Hematopoietic multipotent progenitor cell treated with erythropoietin and hydrocortisone succinate and interleukin-3 and kit ligand, for 6 days (in vitro differentiated cells): Measurements from ENCODE around the gene NUDT15.
"Not testable (repeated sequence)": the region's sequence is repeated elsewhere in the genome, so short reads cannot be mapped to it uniquely, and the experiment has no call there.

Experiments used
- DNase-seq: peaks from one replicate; pipeline ENCODE4 v3.0.0-alpha.2; 2015

NUDT15 gene

DNA sequence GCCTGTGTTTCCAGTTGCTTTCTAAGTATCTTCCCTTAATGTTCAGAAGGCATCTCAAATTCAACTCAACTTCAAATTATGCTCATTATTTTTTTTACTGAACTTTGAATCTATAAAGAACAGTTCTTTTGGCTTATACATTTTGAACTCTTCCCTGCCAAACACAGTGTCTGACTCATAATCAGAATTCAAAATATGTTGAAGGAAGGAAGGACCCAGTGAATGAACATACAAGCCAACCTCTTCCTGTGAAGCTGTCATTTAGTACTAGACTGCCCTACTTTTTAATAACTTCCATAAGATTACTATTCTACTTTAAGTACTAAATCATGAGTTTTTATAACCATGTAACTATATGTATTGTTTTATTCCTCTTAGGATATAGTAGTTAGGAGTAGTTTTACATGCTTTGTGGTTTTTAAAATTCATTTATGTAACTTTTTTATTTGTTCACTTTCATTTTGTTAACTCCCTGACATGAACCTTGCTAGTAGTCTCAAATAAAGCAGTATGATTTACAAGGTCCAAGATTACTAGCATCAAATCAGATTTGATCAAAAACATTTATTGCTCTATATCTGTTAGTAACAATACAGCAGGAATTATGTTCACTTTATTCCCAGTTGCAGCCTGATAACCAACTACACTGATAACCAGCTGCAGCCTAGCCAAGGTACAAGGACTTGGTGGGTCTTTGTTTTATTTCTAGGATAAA is 6.4 kb downstream of the NUDT15 start:
- no peak for DNase-seq

DNA sequence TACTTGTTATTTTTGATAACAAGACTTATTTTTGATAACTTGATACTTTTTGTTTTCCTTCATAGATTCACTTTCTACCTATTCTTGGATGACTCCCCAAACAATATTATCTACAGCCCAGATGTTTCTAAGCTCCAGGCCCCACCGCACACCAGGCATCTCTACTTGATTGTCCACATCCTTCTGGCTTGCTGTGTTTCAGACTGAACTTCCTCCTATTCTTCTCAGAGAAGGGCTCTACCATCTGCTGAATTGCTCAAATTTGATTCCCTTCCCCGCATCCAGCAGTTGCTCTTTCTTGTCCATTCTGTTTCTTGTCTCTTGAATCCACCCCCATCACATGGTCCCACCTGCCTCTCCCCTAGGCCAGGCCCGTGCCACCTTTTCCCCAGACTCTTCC is 13.0 kb downstream of the NUDT15 start:
- no peak for DNase-seq

DNA sequence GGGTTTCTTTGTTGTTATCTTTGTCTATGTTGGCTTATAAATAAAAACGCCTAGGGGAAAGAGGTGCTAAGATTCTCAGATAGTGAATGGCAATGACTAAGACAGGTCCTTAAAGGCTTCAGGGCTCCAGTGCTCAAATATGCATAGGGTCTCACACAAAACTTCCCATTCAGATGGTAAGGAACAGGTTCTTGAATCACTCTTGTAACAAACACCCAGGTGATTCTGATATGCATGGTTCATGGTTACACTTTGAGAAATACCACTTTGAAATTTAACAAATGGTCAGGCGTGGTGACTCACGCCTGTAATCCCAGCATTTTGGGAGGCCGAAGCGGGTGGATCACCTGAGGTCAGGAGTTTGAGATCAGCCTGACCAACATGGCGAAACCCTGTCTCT is 17.1 kb downstream of the NUDT15 start:
- DNase-seq = no peak

DNA sequence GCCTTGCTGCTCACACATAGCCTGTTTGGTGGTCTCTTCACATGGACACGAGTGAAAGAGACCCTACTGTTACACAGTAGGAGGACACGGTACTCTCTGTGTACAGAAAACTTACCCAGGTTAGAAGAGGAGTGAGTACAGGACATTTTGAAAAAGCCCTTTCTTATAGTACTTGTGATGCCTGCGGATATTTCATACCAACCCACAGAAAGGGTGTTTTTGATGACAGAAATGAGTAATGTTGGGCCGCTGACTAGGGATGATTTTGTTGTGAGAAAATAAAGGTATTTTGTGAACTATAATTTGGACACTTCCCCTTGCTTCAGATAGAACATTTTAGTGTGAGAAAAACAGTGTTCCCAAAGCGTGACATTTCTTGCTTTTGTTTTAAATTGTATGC is 18.2 kb downstream of the NUDT15 start:
- no peak for DNase-seq

DNA sequence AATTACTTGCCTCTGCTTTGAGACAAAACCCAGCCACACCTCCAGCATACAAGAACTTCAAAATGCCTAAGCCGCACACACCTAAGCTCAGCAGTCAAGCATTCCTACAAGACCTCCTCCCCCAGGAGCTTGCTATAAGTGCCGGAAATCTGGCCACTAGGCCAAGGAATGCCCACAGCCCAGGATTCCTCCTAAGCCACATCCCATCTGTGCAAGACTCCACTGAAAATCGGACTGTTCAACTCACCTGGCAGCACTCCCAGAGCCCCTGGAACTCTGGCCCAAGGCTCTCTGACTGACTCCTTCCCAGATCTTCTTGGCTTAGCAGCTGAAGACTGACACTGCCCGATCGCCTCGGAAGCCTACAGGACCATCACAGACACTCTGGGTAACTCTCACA is 21.0 kb downstream of the NUDT15 start:
- not testable (repeated sequence) for DNase-seq

DNA sequence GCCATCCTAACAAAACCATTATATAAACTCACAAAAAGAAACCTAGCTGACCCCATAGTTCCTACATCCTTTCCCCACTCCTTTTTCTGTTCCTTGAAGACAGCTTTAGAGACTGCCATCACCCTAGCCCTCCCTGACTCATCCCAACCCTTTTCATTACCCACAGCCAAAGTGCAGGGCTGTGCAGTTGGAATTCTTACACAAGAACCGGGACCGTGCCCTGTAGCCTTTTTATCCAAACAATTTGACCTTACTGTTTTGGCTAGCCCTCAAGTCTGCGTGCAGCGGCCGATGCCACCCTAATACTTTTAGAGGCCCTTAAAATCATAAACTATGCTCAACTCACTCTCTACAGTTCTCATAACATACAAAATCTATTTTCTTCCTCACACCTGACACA is 22.4 kb downstream of the NUDT15 start:
- DNase-seq = not testable (repeated sequence)

DNA sequence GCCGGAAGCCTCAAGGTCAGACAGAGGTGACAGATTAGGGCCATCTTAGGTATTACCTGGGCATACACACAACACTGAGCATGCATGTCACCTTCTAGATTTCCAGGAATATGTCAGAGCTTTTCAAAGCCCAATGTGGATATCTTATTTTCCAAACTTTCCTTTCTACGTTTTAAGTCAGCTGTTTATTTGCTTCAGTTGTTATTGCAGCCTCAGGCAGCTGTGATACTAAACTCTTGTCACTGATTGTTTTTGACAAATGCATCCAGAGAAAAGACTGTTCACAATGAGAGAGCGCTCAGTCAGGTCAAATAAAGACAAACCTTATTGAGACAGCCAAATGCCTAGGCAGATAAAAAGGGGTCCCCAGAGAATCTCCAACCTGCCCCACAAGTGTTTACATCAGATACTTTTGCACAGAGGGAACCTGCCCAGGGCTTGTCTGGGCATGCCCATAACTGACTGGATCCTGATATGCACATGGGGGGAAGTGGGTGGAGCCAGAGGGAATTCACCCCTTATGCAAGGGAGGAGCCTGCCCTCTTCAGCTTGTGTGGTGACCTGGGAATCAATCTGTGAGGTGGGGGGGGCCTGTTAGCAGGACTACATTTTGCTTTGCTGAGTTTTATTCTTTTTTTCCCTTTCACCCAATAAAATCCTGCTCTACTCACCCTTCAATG is 28.9 kb downstream of the NUDT15 start:
- DNase-seq = peak; percentile 90

DNA sequence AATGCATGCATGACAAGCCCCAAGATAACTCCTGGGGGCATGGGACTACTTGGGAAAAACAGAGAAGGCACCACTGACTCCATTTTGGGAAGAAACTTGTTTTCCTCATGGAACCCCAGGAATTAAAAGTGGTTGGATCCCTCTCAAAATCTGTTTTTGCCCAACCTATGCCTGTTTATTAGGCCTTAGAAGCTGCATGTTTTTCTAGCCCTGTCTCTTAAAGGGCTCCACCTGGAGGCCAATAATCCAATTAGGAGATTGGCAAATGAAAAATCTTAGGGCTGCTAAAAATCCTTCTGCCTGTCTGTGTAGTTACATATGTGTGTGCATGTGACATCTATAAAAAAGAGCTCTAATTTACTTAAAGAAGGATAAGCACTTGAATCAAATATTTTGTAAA is 30.5 kb downstream of the NUDT15 start:
- DNase-seq = peak; percentile 46

DNA sequence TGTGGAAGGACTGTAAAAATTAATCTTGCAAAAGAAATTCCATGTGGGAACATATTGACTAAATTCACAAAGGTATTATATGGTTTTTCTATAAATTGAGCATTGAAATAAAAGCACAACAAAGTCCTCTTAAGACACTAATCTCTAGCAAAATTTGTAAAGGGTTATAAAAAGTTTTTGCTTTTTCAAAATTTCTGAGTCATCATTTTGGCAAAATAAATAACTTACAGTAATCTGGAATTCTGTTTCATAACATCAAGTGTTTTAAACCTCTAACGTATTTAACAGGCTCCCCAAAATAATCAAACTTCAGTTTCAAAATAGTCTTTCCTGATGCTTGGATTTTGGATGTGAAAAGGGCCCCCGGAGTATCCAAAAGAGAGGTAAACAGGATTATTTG is 31.4 kb downstream of the NUDT15 start:
- DNase-seq = no peak

DNA sequence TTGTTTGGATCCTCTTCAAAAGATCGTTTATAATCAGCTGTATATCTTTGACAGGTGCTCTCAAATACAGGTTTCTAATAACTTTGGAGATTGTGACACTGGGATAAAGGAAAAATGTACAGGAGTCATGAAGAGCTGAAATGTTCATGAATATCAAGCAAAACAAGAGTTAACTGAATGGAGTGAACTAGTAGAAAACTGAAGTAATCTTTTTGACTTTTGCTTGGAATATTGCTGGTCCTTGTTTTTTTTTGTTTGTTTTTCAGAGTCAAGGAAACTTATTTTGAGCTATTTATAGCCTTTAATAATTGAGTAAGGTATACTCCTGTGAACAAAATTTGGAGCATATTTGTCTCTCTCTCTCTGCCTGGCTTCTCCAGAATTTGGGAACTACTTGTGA is 32.0 kb downstream of the NUDT15 start:
- no peak for DNase-seq

DNA sequence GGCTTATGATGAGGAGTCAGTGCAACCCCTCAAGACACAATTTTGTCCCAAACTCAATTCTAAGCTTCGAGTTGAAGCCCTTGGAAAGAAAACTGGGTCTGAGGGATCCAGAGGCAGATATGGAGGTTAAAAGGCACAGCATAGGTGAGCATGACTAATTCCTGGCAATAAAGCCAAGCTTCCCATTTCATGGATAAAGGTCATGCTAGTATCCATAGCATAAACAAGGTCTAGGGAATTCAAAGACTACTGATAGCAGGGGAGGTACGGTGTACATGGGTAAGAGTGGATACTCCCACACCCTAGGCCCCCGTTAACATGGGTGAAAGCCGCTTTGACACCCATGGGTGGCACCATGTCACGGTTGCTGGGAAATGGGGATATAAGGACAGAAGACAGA is 33.4 kb downstream of the NUDT15 start:
- no peak for DNase-seq

DNA sequence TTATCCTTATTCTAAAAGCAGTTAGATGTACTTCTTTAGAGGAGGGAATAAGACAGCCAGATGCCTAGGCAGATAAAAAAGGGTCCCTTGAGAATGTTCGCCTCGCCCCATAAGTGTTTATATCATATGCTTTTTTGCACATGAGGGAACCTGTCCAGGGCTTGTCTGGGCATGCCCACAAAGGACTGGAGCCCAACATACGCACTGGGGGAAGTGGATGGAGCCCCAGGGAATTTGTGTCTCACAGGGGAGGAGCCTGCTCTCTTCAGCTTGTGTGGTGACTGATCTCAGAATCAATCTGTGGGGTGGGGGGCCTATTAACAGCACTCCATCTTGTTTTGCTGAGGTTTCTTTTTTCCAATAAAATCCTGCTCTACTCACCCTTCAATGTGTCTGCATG is 34.8 kb downstream of the NUDT15 start:
- DNase-seq = no peak

DNA sequence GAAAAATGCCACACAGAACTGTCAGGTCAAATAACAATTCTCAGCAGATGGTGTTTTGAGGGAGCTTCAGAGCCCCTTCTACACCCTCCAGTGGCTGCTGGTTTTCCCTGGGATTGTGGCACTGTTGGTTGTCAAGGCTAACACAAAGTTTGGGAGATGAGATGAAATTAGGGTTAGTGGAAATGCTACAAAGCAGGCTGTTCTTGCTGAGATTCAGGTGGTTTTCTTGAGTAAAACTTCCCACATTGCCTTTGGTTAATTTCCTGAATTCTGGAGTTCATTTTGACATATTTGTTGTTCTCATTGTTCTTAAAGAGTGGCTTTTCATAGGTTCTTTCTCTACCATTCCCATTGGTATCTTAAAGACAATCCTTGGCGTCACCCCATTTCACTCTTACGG is 35.3 kb downstream of the NUDT15 start:
- DNase-seq = no peak

DNA sequence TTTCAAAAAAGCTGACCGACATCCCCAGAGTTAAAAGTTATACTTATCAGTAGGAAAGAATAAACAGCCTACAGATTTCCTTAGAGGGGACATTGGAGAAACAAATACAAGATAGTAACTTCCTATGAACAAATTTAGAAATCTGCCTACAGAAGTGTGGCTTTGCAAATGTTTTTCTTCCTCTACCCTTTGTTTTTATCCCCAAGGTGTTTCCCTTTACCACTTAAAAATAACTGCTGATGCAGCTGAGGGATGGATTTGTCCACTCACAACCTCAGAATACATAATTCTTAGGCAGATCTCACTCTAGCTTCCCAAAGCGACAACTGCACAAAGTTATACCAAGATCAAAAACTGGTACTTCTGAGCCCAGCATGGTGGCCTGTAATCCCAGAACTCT is 36.5 kb downstream of the NUDT15 start:
- DNase-seq = no peak

DNA sequence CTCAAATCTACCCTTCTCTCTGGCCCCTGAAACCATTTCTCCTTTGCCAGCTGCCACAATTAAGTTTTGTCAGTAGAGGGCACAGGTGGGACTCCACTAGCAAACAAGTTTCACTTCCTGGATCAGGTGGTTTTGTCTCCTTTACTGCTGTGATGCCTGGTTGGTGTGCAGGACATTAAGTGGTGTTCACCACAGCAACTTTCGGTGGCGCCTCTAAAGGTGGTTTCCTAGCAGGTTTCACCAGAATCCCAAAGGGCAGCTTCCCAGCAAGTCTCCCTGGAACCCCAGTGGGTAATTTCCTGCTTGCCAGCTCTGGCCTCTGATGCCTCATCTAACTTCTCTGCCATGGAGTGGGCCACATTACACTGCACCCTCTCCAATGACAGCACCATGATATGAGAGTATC is 40.7 kb downstream of the NUDT15 start:
- DNase-seq = peak; percentile 64

DNA sequence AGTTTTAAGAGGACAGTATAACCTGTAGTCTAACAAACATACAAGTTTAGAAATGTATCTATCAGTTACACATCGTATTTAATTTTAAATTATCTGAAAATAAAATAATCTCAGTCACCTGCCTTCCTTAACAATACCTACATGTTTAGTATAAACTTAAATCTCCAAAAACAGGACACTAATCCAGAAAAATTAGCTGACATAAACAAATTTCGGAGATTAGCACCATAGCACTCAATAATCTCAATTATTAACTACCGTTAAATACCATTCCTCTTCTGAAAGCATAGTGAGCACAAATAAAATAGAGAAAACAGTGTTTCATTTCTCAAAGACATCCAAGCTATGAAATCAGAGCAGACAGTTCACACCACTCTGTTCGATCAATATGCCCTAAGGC is 44.2 kb downstream of the NUDT15 start:
- DNase-seq = no peak

DNA sequence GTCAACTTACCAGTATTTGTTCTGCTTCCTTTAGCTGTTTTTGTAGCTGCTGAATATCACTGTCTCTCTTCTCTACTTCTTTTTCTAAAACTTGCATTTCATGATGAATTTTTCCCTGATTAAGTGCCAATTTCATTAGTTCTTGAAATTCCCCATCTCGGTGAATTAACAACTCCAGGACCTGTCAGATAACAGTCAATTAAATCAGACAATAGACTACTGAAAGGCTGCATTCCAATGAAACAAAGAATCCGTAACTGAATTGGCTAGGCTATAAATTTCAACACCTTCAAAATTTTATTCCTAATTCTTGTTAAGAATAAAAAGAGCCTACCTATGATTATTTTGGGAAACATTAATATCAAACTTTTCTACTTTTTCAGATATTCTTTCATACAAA is 48.7 kb downstream of the NUDT15 start:
- no peak for DNase-seq

DNA sequence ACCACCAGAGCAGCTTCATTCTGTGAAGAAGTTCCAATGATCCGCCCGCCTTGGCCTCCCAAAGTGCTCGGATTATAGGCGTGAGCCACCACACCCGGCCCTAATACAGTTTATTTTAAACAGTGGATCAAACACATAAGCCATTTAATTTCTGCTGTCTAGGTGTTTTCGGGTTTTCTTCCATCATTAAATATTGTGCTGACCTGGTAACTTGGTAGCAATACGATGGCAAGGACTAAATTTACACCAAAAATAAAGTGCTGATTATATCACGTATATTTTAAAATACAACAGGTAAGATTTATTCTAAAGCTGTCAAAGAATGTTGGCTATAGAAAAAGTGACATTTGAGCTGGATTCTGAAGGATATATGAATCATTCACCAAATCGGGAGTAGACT is 56.1 kb downstream of the NUDT15 start:
- DNase-seq = peak; percentile 11

DNA sequence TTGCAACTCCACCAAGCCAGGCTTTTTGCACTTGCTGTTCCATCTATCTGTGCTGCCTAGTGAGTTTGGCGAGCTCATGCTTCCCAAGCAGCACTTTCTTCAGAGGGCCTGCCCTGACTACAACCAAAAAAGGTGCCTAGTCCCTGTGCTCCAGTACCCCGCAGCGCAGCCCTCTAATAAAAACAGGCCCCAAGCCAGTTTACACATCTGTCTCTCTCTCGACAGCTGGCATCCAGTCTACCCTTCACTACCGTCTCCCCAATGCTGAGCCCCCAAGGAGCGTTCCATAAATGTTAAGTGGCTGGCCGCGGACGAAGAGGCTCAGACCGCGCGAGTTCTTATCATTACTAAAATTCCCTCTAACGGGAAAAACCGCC is 56.9 kb downstream of the NUDT15 start:
- DNase-seq = peak; percentile 43

DNA sequence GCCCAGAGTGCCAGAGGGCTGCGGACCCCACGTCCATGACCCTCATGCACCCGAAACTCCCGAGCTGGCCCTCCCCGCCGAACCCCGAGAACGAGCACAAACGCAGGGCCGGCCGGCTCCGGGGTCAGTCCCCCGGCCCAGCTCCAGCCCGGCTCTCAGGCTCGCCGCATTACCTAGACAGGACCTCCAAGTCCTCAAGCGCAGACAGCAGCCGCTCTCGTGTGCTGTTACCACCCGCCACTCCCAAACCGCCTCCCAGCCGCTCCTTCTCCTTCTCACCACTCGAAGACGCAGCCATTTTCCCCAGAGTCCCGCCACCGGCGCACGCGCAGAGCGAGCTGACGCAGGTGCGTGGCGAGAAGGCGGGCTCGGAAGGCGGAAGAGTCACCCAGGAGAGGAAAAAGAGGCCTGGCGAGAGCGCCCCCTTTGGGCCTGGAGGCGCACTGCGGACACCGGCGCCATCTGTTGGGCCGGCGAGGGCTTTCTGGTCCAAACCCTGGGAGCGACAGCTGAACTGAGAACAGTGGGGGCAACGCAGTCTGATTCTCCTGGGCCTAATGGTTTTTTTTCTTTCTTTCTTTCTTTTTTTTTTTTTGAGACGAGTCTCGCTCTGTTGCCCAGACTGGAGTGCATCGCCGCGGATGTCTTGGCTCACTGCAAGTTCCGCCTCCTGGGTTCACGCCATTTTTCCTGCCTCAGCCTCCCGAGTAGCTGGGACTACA is 57.4 kb downstream of the NUDT15 start, which contains the start of gene MED4:
Gene MED4 (minus strand): TSS at position 324 of the 722 bp plus-strand sequence. CDS start 26 bp downstream, at position 298.
- peak; percentile 96 for DNase-seq

DNA sequence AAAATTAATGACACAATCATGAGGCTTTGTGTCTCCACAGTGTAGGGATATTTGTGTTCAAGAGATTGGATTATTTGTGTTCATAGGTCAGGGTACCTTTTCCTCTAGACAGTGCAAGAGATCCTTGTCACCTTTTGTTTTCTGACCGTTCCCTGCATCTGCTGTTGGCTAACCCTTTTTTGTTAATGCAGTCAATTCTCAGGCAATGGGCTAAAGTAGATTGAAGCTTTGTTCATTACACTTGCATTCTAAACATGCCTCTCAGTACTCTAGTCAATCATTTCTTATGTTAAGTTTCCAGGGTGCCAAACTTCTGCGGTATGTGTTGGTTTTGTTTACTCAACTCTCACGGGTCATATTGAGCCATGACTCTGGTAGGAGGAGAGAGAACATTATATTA is 59.1 kb downstream of the NUDT15 start:
- DNase-seq = no peak
